Keratinocyte (primary cell): ENCODE data around the gene PDK1. TPM values are rescaled to one million over a fixed set of nuclear protein-coding genes. Genes with fewer than 3 reads are reported as not detected.

ENCODE experiments used
- DNase-seq: peaks from one replicate; pipeline ENCODE4 v3.0.0-alpha.2; 2011; ENCODE audit warnings: low read depth, missing footprints, low spot score
- FAIRE-seq: peaks from 2 replicates; lab custom pipeline; 2011; peaks lifted over from hg19 to GRCh38; lab: Jason Lieb, UNC
- H2AFZ ChIP-seq: 2 replicates; pipeline ENCODE4 v1.6.0; 2012; ENCODE audit warnings: low read length, control low read depth, inconsistent platforms; ENCODE audit not compliant: control insufficient read depth
- H3K27ac ChIP-seq: 2 replicates; pipeline ENCODE4 v1.5.1; 2011; ENCODE audit warnings: low read length; ENCODE audit not compliant: control insufficient read depth, insufficient read depth
- H3K27me3 ChIP-seq: 3 replicates; pipeline ENCODE4 v1.6.0; 2011; ENCODE audit warnings: low read length; ENCODE audit not compliant: control insufficient read depth, insufficient read depth; ENCODE audit errors: extremely low read depth
- H3K36me3 ChIP-seq, 2 experiments: 2 replicates in 1 of 2; 3 replicates in 1 of 2; pipeline ENCODE4 v1.5.1; 2011; ENCODE audit warnings: low read length in 2 of 2, mild to moderate bottlenecking in 1 of 2; ENCODE audit not compliant: control insufficient read depth in 2 of 2, insufficient read depth in 2 of 2; ENCODE audit errors: extremely low read depth in 1 of 2
- H3K4me1 ChIP-seq: 3 replicates; pipeline ENCODE4 v1.5.1; 2011; ENCODE audit warnings: low read length; ENCODE audit not compliant: control insufficient read depth, insufficient read depth; ENCODE audit errors: extremely low read depth
- H3K4me2 ChIP-seq: 3 replicates; pipeline ENCODE4 v1.6.0; 2011; ENCODE audit warnings: low read depth, low read length; ENCODE audit not compliant: control insufficient read depth, insufficient read depth; ENCODE audit errors: extremely low read depth
- H3K4me3 ChIP-seq, 3 experiments: fragments of 200-600 bp in 1 of 3; sonication (generic) in 1 of 3; 2 replicates in 2 of 3; 3 replicates in 1 of 3; pipeline ENCODE4 v1.5.1; 2011 to 2016; ENCODE audit warnings: low read length in 3 of 3, mild to moderate bottlenecking in 3 of 3, control low read depth in 2 of 3, inconsistent platforms in 1 of 3, low read depth in 1 of 3, mixed read lengths in 1 of 3, mixed run types in 1 of 3, moderate library complexity in 1 of 3; ENCODE audit not compliant: control insufficient read depth in 2 of 3, insufficient read depth in 2 of 3; ENCODE audit errors: extremely low read depth in 1 of 3
- H3K79me2 ChIP-seq: 2 replicates; pipeline ENCODE4 v1.6.0; 2012; ENCODE audit warnings: low read length; ENCODE audit not compliant: control insufficient read depth, insufficient read depth
- H3K9ac ChIP-seq: 3 replicates; pipeline ENCODE4 v1.6.0; 2011; ENCODE audit warnings: low read length; ENCODE audit not compliant: control insufficient read depth, insufficient read depth; ENCODE audit errors: extremely low read depth
- H3K9me1 ChIP-seq: 3 replicates; pipeline ENCODE4 v1.6.0; 2011; ENCODE audit warnings: low read length; ENCODE audit not compliant: control insufficient read depth, insufficient read depth; ENCODE audit errors: extremely low read depth
- H3K9me3 ChIP-seq: 2 replicates; pipeline ENCODE4 v1.5.1; 2012; ENCODE audit warnings: low read depth, low read length; ENCODE audit not compliant: control insufficient read depth
- H4K20me1 ChIP-seq: 3 replicates; pipeline ENCODE4 v1.6.0; 2011; ENCODE audit warnings: low read length; ENCODE audit not compliant: control insufficient read depth, insufficient read depth; ENCODE audit errors: extremely low read depth
- CTCF ChIP-seq, 3 experiments: IDR thresholded peaks in 1 of 3; conservative IDR thresholded peaks in 1 of 3; optimal IDR thresholded peaks in 1 of 3; 2 replicates in 2 of 3; 3 replicates in 1 of 3; pipeline versions ENCODE3 to v1.5.1; 2011; ENCODE audit warnings: low read length in 3 of 3, mild to moderate bottlenecking in 3 of 3, moderate library complexity in 2 of 3, control low read depth in 1 of 3, inconsistent platforms in 1 of 3; ENCODE audit not compliant: insufficient read depth in 2 of 3; ENCODE audit errors: extremely low read depth in 1 of 3
- EZH2 ChIP-seq: IDR thresholded peaks from one replicate; pipeline ENCODE4 v1.6.1; 2012; ENCODE audit warnings: inconsistent platforms, mild to moderate bottlenecking, low read length, moderate library complexity
- dilution Hi-C: fragments of 300-500 bp; cut with MboI; formaldehyde crosslinking; loops from one replicate; pipeline ENCODE4 v1.7.0; 2020; ENCODE audit warnings: low sequenced_read_pairs; ENCODE audit not compliant: extremely low pct_ligation_motif_present
- polyA plus RNA-seq, 5 experiments: library from polyadenylated mRNA; depleted of rRNA in 3 of 5; stranded (reverse) in 3 of 5; stranded (forward) in 1 of 5; unstranded in 1 of 5; fragments of >200 nt; gene quantifications; 1 replicate in 1 of 5; 2 replicates in 3 of 5; 3 replicates in 1 of 5; pipeline versions ENCODE4 v1.2.1 to v1.2.3, GENCODE V29; 2011 to 2012; ENCODE audit warnings: missing spikeins in 2 of 5, low read depth in 1 of 5, low replicate concordance in 1 of 5

Gene PDK1
- polyA plus RNA-seq, 1 donor (not counting 4 experiments of a cell fraction or from before 2014, with no cell fraction given), result 29.2 TPM

GRCh38 chr2:172556284-172557033, 569 bp downstream of the PDK1 start:
- Histone ChIP-seq H3K9ac (peak overlapping the region; percentile 89), H3K9me1 (no peaks in the 10 kb centered on the region), H2AFZ (peak overlapping the region; percentile 62), H3K27me3 (no peaks in the 10 kb centered on the region), H3K4me2 (peak overlapping the region; percentile 94), H3K4me1 (peaks cover 52% of the 10 kb centered on the region), H3K27ac (peak overlapping the region; percentile 80), H3K79me2 (peaks cover 11% of the 10 kb centered on the region), H3K4me3 (peak overlapping the region; percentile 60 to 92 (median 74)), H3K9me3 (no peaks in the 10 kb centered on the region), H4K20me1 (no peaks in the 10 kb centered on the region), H3K36me3 (peaks cover 0 to 2% of the 10 kb centered on the region in 2 experiments)
- dilution Hi-C loops, result no loop called here
- TF ChIP-seq CTCF (optimal IDR thresholded peaks at IDR 0.05 in 1 of 3, IDR thresholded peaks at IDR 0.05 in 1 of 3, conservative IDR thresholded peaks at IDR 0.05 in 1 of 3; ENCODE audit: extremely low read depth in 1 of 3, insufficient read depth in 2 of 3, low read length in 3 of 3), result no peak
- no peak for TF ChIP-seq EZH2
- DNase-seq (no peak), FAIRE-seq (peak; percentile 67)

- dilution Hi-C loops, result no loop called here
- TF ChIP-seq CTCF (optimal IDR thresholded peaks at IDR 0.05 in 1 of 3, IDR thresholded peaks at IDR 0.05 in 1 of 3, conservative IDR thresholded peaks at IDR 0.05 in 1 of 3; ENCODE audit: extremely low read depth in 1 of 3, insufficient read depth in 2 of 3, low read length in 3 of 3) (no peak), EZH2 (no peak)
- Histone ChIP-seq H3K79me2 (peaks cover 11% of the 10 kb centered on the region), H3K4me1 (peaks cover 43% of the 10 kb centered on the region), H3K4me3 (peak overlapping the region in 2 of 3 experiments; percentile 74 to 92), H3K4me2 (peak overlapping the region; percentile 94), H4K20me1 (no peaks in the 10 kb centered on the region), H3K9me3 (no peaks in the 10 kb centered on the region), H3K9me1 (no peaks in the 10 kb centered on the region), H2AFZ (no peak overlapping the region), H3K27me3 (no peaks in the 10 kb centered on the region), H3K36me3 (peaks cover 4 to 6% of the 10 kb centered on the region in 2 experiments), H3K9ac (no peak overlapping the region), H3K27ac (no peak overlapping the region)
- FAIRE-seq (peak; percentile 60), DNase-seq (no peak)
Measured at GRCh38 chr2:172558372-172558771, 2.5 kb downstream of the PDK1 start.
